AG10803 (cell line): Measurements from ENCODE around the gene DERL2.

ENCODE experiments used
- DNase-seq: peaks from one replicate; pipeline ENCODE4 v3.0.0; 2010; ENCODE audit warnings: low read depth
- H3K4me3 ChIP-seq: 2 replicates; pipeline ENCODE4 v1.5.1; 2011; ENCODE audit warnings: mild to moderate bottlenecking, low read length, control low read depth
- TF ChIP-seq, protein P1 (sequence below): conservative IDR thresholded peaks from 2 replicates; pipeline ENCODE4 v1.5.1; 2011; ENCODE audit warnings: mild to moderate bottlenecking, low read length, control low read depth, inconsistent platforms

DERL2 gene

GRCh38 chr17:5527601-5528250 lies 41.7 kb upstream of the DERL2 start:
- no peak for DNase-seq
- H3K4me3 ChIP-seq: no peak overlapping the region
- TF ChIP-seq, protein P1, sequence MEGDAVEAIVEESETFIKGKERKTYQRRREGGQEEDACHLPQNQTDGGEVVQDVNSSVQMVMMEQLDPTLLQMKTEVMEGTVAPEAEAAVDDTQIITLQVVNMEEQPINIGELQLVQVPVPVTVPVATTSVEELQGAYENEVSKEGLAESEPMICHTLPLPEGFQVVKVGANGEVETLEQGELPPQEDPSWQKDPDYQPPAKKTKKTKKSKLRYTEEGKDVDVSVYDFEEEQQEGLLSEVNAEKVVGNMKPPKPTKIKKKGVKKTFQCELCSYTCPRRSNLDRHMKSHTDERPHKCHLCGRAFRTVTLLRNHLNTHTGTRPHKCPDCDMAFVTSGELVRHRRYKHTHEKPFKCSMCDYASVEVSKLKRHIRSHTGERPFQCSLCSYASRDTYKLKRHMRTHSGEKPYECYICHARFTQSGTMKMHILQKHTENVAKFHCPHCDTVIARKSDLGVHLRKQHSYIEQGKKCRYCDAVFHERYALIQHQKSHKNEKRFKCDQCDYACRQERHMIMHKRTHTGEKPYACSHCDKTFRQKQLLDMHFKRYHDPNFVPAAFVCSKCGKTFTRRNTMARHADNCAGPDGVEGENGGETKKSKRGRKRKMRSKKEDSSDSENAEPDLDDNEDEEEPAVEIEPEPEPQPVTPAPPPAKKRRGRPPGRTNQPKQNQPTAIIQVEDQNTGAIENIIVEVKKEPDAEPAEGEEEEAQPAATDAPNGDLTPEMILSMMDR: no peak

DNA sequence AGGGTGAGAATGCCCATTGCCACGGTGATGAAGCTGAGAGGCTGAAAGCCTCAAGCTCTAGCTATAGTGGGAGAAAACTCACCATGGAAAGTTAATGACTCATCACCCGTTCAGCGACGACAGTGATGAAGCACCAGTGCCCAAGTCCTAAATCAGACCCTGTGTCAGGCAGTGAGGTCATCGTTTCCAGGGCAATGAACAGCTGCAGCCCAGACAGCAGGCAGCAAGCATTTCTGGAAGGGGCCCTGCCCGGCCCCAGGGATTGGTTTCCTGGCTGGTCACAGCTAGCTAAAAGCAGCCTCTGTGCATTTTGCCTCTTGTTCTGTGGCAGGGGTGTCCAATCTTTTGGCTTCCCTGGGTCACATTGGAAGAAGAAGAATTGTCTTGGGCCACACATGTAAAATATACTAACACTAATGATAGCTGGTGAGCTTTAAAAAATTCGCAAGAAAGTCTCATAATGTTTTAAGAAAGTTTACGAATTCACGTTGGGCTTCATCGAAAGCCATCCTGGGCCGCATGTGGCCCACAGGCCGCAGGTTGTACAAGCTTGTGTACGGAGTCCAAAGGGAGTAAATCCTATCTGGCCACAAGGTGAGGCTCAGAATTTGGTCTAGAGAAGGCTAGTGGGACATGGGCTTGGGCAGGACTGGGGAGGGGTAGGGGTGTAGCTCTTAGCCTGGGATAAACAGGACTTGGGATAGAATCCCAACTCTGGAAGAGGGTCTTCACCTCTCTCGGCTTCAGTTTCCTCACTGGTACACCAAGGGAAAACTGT lies 41.0 kb upstream of the DERL2 start:
- TF ChIP-seq, protein P1: 0 out of 2 replicates have a peak, but pooled peaks have one; percentile 8
- no peak overlapping the region for H3K4me3 ChIP-seq
- DNase-seq: peak; percentile 97

DNA sequence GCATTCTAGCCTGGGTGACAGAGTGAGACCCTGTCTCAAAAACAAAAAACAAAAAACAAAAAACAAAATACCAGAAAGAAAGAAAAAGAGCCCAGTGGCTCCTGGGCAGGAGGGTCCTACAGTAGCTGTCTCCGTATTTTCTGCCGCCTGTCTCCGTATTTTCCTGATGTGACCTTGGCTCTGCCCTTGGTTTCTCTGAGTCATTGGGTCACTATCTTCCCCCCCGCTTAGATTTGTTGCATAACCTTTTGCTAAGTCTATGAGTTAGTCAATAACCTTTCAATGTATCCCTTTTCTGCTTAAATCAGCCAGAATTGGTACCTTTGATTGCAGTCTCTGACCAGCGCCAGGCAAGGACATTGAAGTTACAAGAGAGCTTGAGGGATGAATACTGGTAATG lies 37.3 kb upstream of the DERL2 start:
- no peak for DNase-seq
- no peak overlapping the region for H3K4me3 ChIP-seq
- TF ChIP-seq, protein P1: no peak

- DNase-seq: no peak
- TF ChIP-seq, protein P1: no peak
- H3K4me3 ChIP-seq: no peak overlapping the region
Measured at GRCh38 chr17:5522476-5522875, 36.5 kb upstream of the DERL2 start.

GRCh38 chr17:5516060-5516792 lies 30.2 kb upstream of the DERL2 start:
- peak; percentile 95 for DNase-seq
- TF ChIP-seq, protein P1: no peak

DNA sequence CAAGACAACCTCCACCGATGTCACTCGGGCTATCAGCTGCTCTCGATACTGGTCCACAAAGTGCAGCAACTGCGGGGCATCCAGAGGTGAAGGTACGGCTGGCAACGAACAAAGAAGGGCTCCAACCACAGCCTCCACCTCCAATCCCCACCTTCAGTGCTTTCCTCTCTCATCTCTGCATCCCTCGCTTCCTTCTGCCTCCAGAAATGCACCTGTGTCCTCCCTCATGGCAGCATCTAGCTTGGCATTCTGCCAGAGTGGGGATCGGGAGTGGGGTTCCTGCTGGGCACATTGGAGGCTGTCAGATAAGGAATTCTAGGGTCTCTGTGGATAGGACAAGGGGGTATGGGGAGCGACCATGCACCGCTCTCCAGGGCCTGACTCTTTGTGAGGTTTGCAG lies 29.0 kb upstream of the DERL2 start:
- no peak for DNase-seq
- TF ChIP-seq, protein P1: no peak
- H3K4me3 ChIP-seq: no peak overlapping the region

More at GRCh38 chr17:5516060-5516792, 30.2 kb upstream of the DERL2 start:
- H3K4me3 ChIP-seq: no peak overlapping the region
